NCI-H1092 treated with DMSO at 0.1 percent for 48 hours (cell line): ENCODE results near the gene CNTNAP4.

Experiments used
- DNase-seq: peaks from one replicate; lab custom pipeline; 2025; lab: John Stamatoyannopoulos, UW

The CNTNAP4 gene

GRCh38 chr16:76490036-76490639 is 212.9 kb downstream of the CNTNAP4 start:
- DNase-seq: no peak

- no peak for DNase-seq
Measured at GRCh38 chr16:76500006-76500405, 222.8 kb downstream of the CNTNAP4 start.

- no peak for DNase-seq
Measured at GRCh38 chr16:76502063-76502462, 224.9 kb downstream of the CNTNAP4 start.

GRCh38 chr16:76502555-76502954 is 225.4 kb downstream of the CNTNAP4 start:
- no peak for DNase-seq

GRCh38 chr16:76503091-76503490 is 225.9 kb downstream of the CNTNAP4 start:
- DNase-seq: no peak

GRCh38 chr16:76511203-76511602 is 234.0 kb downstream of the CNTNAP4 start:
- no peak for DNase-seq

GRCh38 chr16:76518781-76519180 is 241.6 kb downstream of the CNTNAP4 start:
- no peak for DNase-seq

- no peak for DNase-seq
Measured at GRCh38 chr16:76524356-76524755, 247.2 kb downstream of the CNTNAP4 start.

- DNase-seq: no peak
Measured at GRCh38 chr16:76524769-76525168, 247.6 kb downstream of the CNTNAP4 start.

GRCh38 chr16:76527244-76527643 is 250.0 kb downstream of the CNTNAP4 start:
- DNase-seq: no peak

GRCh38 chr16:76529120-76529519 is 251.9 kb downstream of the CNTNAP4 start:
- no peak for DNase-seq

- DNase-seq: no peak
Measured at GRCh38 chr16:76531236-76531635, 254.0 kb downstream of the CNTNAP4 start.

- no peak for DNase-seq
Measured at GRCh38 chr16:76532188-76532973, 255.2 kb downstream of the CNTNAP4 start.

GRCh38 chr16:76539609-76540008 is 262.4 kb downstream of the CNTNAP4 start:
- no peak for DNase-seq

GRCh38 chr16:76541070-76541469 is 263.9 kb downstream of the CNTNAP4 start:
- DNase-seq: no peak

GRCh38 chr16:76565542-76565941 is 288.3 kb downstream of the CNTNAP4 start:
- no peak for DNase-seq

GRCh38 chr16:76571755-76572154 is 294.6 kb downstream of the CNTNAP4 start:
- DNase-seq: no peak

- no peak for DNase-seq
Measured at GRCh38 chr16:76573281-76573680, 296.1 kb downstream of the CNTNAP4 start.

- DNase-seq: no peak
Measured at GRCh38 chr16:76574651-76575050, 297.4 kb downstream of the CNTNAP4 start.

GRCh38 chr16:76576526-76576925 is 299.3 kb downstream of the CNTNAP4 start:
- DNase-seq: no peak

- peak; percentile 32 for DNase-seq
Measured at GRCh38 chr16:76577003-76577402, 299.8 kb downstream of the CNTNAP4 start.

GRCh38 chr16:76579277-76579922 is 302.2 kb downstream of the CNTNAP4 start:
- DNase-seq: no peak

- peak; percentile 96 for DNase-seq
Measured at GRCh38 chr16:76583466-76583865, 306.3 kb downstream of the CNTNAP4 start.
